GM12878 (cell line): Measurements from ENCODE around the gene FXYD6. TPM values are rescaled to one million over a fixed set of nuclear protein-coding genes. Genes with fewer than 3 reads are reported as not detected.

ENCODE experiments used
- ATAC-seq: fragments of 200-7000 bp; cut with Tn5 transposase; 3 replicates; pipeline ENCODE4 v1.9.1; 2020; ENCODE audit warnings: mild to moderate bottlenecking, moderate library complexity
- BruUV-seq: library from RNA; stranded (reverse); fragments of 400-500 nt; replicated peaks from 2 replicates; lab custom pipeline; 2021; lab: Mats Ljungman, UMichigan
- CTCF ChIA-PET: fragments of 300-600 bp; sonication (Branson Sonifier 250); formaldehyde crosslinking; extraction: SDS; loops from one replicate; lab custom pipeline; 2021; ENCODE audit warnings: inconsistent platforms; lab: Yijun Ruan, JAX
- POLR2A ChIA-PET: fragments of 350-600 bp; formaldehyde crosslinking; extraction: SDS; loops from one replicate; lab custom pipeline; 2021; ENCODE audit warnings: inconsistent platforms; lab: Charles Lee
- RAD21 ChIA-PET: fragments of 300-600 bp; sonication (Branson Sonifier 250); formaldehyde crosslinking; loops from one replicate; lab custom pipeline; 2023; ENCODE audit warnings: antibody characterized with exemption; ENCODE audit not compliant: unreplicated experiment; lab: Charles Lee
- SMC1A ChIA-PET: fragments of 300-600 bp; sonication (Branson Sonifier 250); formaldehyde crosslinking; loops from one replicate; lab custom pipeline; 2023; ENCODE audit not compliant: unreplicated experiment, uncharacterized antibody; lab: Charles Lee
- DNase-seq: peaks from one replicate; pipeline ENCODE4 v3.0.0-alpha.2; 2011; ENCODE audit warnings: low read depth, low spot score
- FAIRE-seq: peaks from 3 replicates; lab custom pipeline; 2011; peaks lifted over from hg19 to GRCh38; lab: Jason Lieb, UNC
- H2AFZ ChIP-seq: 2 replicates; pipeline ENCODE4 v1.6.0; 2011; ENCODE audit warnings: low read depth, low read length, control low read depth; ENCODE audit not compliant: control insufficient read depth
- H3K27ac ChIP-seq: 2 replicates; pipeline ENCODE4 v1.5.1; 2011; ENCODE audit warnings: control low read depth; ENCODE audit not compliant: control insufficient read depth, insufficient read depth
- H3K27me3 ChIP-seq, 2 experiments: replicated peaks in 1 of 2; 2 replicates each; pipeline versions ENCODE4 v1.6.0 to v1.6.1; 2011; ENCODE audit warnings: low read length in 1 of 2; ENCODE audit not compliant: control insufficient read depth in 2 of 2, insufficient read depth in 2 of 2
- H3K36me3 ChIP-seq, 2 experiments: 2 replicates each; pipeline ENCODE4 v1.5.1; 2011; ENCODE audit warnings: low read length in 1 of 2; ENCODE audit not compliant: control insufficient read depth in 2 of 2, insufficient read depth in 2 of 2
- H3K4me1 ChIP-seq: 2 replicates; pipeline ENCODE4 v1.6.1; 2011; ENCODE audit warnings: mild to moderate bottlenecking, low read length, moderate library complexity, mixed read lengths; ENCODE audit not compliant: control insufficient read depth, insufficient read depth
- H3K4me2 ChIP-seq: 2 replicates; pipeline ENCODE4 v1.6.0; 2011; ENCODE audit warnings: control low read depth; ENCODE audit not compliant: control insufficient read depth, insufficient read depth
- H3K4me3 ChIP-seq: fragments of 200-600 bp; sonication (generic); 2 replicates; pipeline ENCODE4 v1.5.1; 2016
- H3K79me2 ChIP-seq: 2 replicates; pipeline ENCODE4 v1.6.0; 2011; ENCODE audit warnings: low read length; ENCODE audit not compliant: control insufficient read depth, insufficient read depth
- H3K9ac ChIP-seq: 2 replicates; pipeline ENCODE4 v1.8.0; 2011; ENCODE audit warnings: low read length, control low read depth, mixed read lengths; ENCODE audit not compliant: control insufficient read depth, insufficient read depth
- H3K9me3 ChIP-seq: replicated peaks from 3 replicates; pipeline ENCODE4 v1.5.1; 2011; ENCODE audit warnings: mild to moderate bottlenecking, low read length; ENCODE audit not compliant: control insufficient read depth, insufficient read depth
- H4K20me1 ChIP-seq: 2 replicates; pipeline ENCODE4 v1.6.0; 2011; ENCODE audit not compliant: control insufficient read depth, insufficient read depth
- ATF7 ChIP-seq: fragments of 450-650 bp; IDR thresholded peaks from 2 replicates; pipeline ENCODE4 v1.6.1; 2016; ENCODE audit warnings: low read depth, mild to moderate bottlenecking
- ELK1 ChIP-seq: IDR thresholded peaks from 2 replicates; pipeline ENCODE4 v1.6.1; 2012; ENCODE audit warnings: low read depth, low read length, improper control_type of control experiment
- MLLT1 ChIP-seq: fragments of 450-650 bp; IDR thresholded peaks from 2 replicates; pipeline ENCODE4 v1.6.1; 2016; ENCODE audit warnings: mild to moderate bottlenecking
- WGBS: methylation state at CpG from one replicate; pipeline ENCODE4 v1.1.6; 2016; ENCODE audit warnings: low lambda C conversion rate; ENCODE audit not compliant: insufficient replicate concordance, insufficient coverage; ENCODE audit errors: missing lambda C conversion rate; 5-methylcytosine and 5-hydroxymethylcytosine counted together
- in situ Hi-C: fragments of 300-500 bp; cut with MboI; formaldehyde crosslinking; loops from 9 replicates; pipeline ENCODE4 v1.14.3; 2018; ENCODE audit warnings: mixed read lengths
- intact Hi-C: fragments of 100-400 bp; cut with micrococcal nuclease; formaldehyde crosslinking; loops from one replicate; pipeline ENCODE4 v1.14.2; 2022; ENCODE audit not compliant: unreplicated experiment
- polyA plus RNA-seq, 11 experiments: library from polyadenylated mRNA; depleted of rRNA in 4 of 11; unstranded in 6 of 11; stranded (reverse) in 5 of 11; fragments of >200 nt; fragmentation: Nextera tagmentation in 4 of 11; fragmentation: Illumina TruSeq in 1 of 11; extraction: Ambion mirVana in 4 of 11; extraction: Trizol in 1 of 11; gene quantifications; 1 replicate in 1 of 11; 2 replicates in 10 of 11; pipeline versions ENCODE4 v1.2.1 to v1.2.3, GENCODE V29; 2011 to 2016; ENCODE audit warnings: inconsistent platforms in 2 of 11, missing spikeins in 2 of 11, low read depth in 1 of 11
- total RNA-seq, 4 experiments: library from RNA; depleted of rRNA in 3 of 4; stranded (reverse); fragments of >200 nt in 3 of 4; fragmentation: Illumina TruSeq in 1 of 4; extraction: Trizol in 1 of 4; gene quantifications; 2 replicates each; pipeline versions ENCODE4 v1.2.1 to v1.2.3, GENCODE V29; 2013 to 2021

FXYD6 gene
- total and polyA plus RNA-seq, 10 of the 15 experiments (the other 5 are each of a cell fraction or from before 2014, with no cell fraction given) = 0.09 to 2.0 (median 0.23) TPM; not detected in 2

DNA sequence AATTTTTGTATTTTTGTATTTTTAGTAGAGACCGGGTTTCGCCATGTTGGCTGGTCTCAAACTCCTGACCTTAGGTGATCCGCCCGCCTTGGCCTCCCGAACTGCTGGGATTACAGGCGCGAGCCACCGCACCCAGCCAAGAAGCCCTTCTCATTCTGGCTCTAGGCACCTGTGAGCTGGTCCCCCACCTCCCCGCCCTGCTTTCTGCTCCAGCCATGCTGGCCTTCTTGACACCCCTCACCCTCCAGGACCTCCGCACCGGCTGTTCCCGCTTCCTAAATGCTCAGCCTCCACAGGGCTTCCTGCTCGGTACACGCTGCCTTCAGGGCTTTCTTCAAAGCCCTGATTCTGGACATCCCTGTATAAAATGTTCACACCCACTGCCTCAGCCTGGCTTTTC lies 46.4 kb downstream of the FXYD6 start:
- Histone ChIP-seq H4K20me1 (no peaks in the 10 kb centered on the region), H3K79me2 (no peaks in the 10 kb centered on the region), H3K4me1 (peaks cover 11% of the 10 kb centered on the region), H3K4me2 (no peak overlapping the region), H3K9me3 (no peaks in the 10 kb centered on the region), H3K27ac (no peak overlapping the region), H3K36me3 (no peaks in the 10 kb centered on the region), H3K27me3 (no peaks in the 10 kb centered on the region), H3K4me3 (no peak overlapping the region), H3K9ac (no peak overlapping the region), H2AFZ (no peak overlapping the region)
- 0 out of 2 replicates have a peak, but pooled peaks have one; percentile 29 for TF ChIP-seq MLLT1
- no peak for TF ChIP-seq ATF7
- TF ChIP-seq ELK1 = no peak
- FAIRE-seq = no peak
- BruUV-seq = no TSS peak
- SMC1A ChIA-PET = interaction anchor here (0.6 to 9.6 kb wide), 3 partner anchors 12 to 223 kb away, joined by 3 to 98 read pairs (median 3); no protein-coding TSS in a partner anchor
- CTCF ChIA-PET = interaction anchor here (0.7 to 6.1 kb wide), 4 partner anchors 12 to 116 kb away, joined by 3 to 48 read pairs (median 12); no protein-coding TSS in a partner anchor
- no peak for ATAC-seq
- in situ Hi-C loops = no loop called here
- WGBS = 89% methylated on average over 14 of the region's 14 CpGs
- intact Hi-C loops = no loop called here
- POLR2A ChIA-PET = interaction anchor here (0.7 to 1.3 kb wide), 2 partner anchors 115 to 117 kb away, joined by 3 to 5 read pairs; no protein-coding TSS in a partner anchor
- DNase-seq = no peak
- RAD21 ChIA-PET = interaction anchor here (0.6 to 22.6 kb wide), 4 partner anchors 13 to 223 kb away, joined by 3 to 393 read pairs (median 26); no protein-coding TSS in a partner anchor
